ENCODE data around the gene APRT. TPM values are rescaled to one million over a fixed set of nuclear protein-coding genes. Genes with fewer than 3 reads are reported as not detected.

APRT gene
- total and polyA plus RNA-seq, 9 donors, result 61.2 to 83.0 (median 65.9) TPM

GRCh38 chr16:88835818-88836217 lies 24.1 kb upstream of the APRT start:
- Histone ChIP-seq H3K4me3 (ENCODE audit: low read length) (no peak overlapping the region), H3K27ac (ENCODE audit: low read length) (no peak overlapping the region), H3K27me3 (ENCODE audit: control insufficient read depth, insufficient read depth, low read length) (no peaks in the 10 kb centered on the region), H3K4me1 (ENCODE audit: control insufficient read depth, insufficient read depth, low read length) (no peaks in the 10 kb centered on the region), H3K9me3 (replicated peaks; ENCODE audit: control insufficient read depth, low read depth, low read length) (no peaks in the 10 kb centered on the region), H3K36me3 (ENCODE audit: control insufficient read depth, insufficient read depth, low read length) (peaks cover 31% of the 10 kb centered on the region)
- WGBS (ENCODE audit: insufficient coverage), result 89% methylated on average over 28 of the region's 33 CpGs
- DNase-seq, result no peak

- H3K27ac ChIP-seq (ENCODE audit: low read length), result no peak overlapping the region
- H3K27me3 ChIP-seq (ENCODE audit: control insufficient read depth, insufficient read depth, low read length), result no peaks in the 10 kb centered on the region
- DNase-seq, result no peak
- H3K9me3 ChIP-seq (replicated peaks; ENCODE audit: control insufficient read depth, low read depth, low read length), result no peaks in the 10 kb centered on the region
- no peaks in the 10 kb centered on the region for H3K4me1 ChIP-seq (ENCODE audit: control insufficient read depth, insufficient read depth, low read length)
- 77% methylated on average over 10 of the region's 11 CpGs for WGBS (ENCODE audit: insufficient coverage)
- no peak overlapping the region for H3K4me3 ChIP-seq (ENCODE audit: low read length)
- peaks cover 28% of the 10 kb centered on the region for H3K36me3 ChIP-seq (ENCODE audit: control insufficient read depth, insufficient read depth, low read length)
Measured at GRCh38 chr16:88835383-88835782, 23.7 kb upstream of the APRT start.

- H3K27ac ChIP-seq (ENCODE audit: low read length), result no peak overlapping the region
- DNase-seq, result no peak
- no peaks in the 10 kb centered on the region for H3K9me3 ChIP-seq (replicated peaks; ENCODE audit: control insufficient read depth, low read depth, low read length)
- H3K27me3 ChIP-seq (ENCODE audit: control insufficient read depth, insufficient read depth, low read length), result no peaks in the 10 kb centered on the region
- H3K4me1 ChIP-seq (ENCODE audit: control insufficient read depth, insufficient read depth, low read length), result no peaks in the 10 kb centered on the region
- H3K4me3 ChIP-seq (ENCODE audit: low read length), result no peak overlapping the region
- 85% methylated on average over 11 of the region's 13 CpGs for WGBS (ENCODE audit: insufficient coverage)
- H3K36me3 ChIP-seq (ENCODE audit: control insufficient read depth, insufficient read depth, low read length), result peaks cover 21% of the 10 kb centered on the region
Measured at GRCh38 chr16:88834670-88835069, 22.9 kb upstream of the APRT start.

GRCh38 chr16:88833086-88833485 lies 21.4 kb upstream of the APRT start:
- no peak for DNase-seq
- no peaks in the 10 kb centered on the region for H3K4me1 ChIP-seq (ENCODE audit: control insufficient read depth, insufficient read depth, low read length)
- H3K9me3 ChIP-seq (replicated peaks; ENCODE audit: control insufficient read depth, low read depth, low read length), result no peaks in the 10 kb centered on the region
- no peaks in the 10 kb centered on the region for H3K27me3 ChIP-seq (ENCODE audit: control insufficient read depth, insufficient read depth, low read length)
- H3K27ac ChIP-seq (ENCODE audit: low read length), result no peak overlapping the region
- H3K36me3 ChIP-seq (ENCODE audit: control insufficient read depth, insufficient read depth, low read length), result peaks cover 15% of the 10 kb centered on the region
- 95% methylated on average over 8 of the region's 13 CpGs for WGBS (ENCODE audit: insufficient coverage)
- no peak overlapping the region for H3K4me3 ChIP-seq (ENCODE audit: low read length)

- WGBS (ENCODE audit: insufficient coverage), result 59% methylated on average over 12 of the region's 13 CpGs
Measured at GRCh38 chr16:88831838-88832237, 20.1 kb upstream of the APRT start.

GRCh38 chr16:88830783-88831182 lies 19.1 kb upstream of the APRT start:
- 95% methylated on average over 10 of the region's 14 CpGs for WGBS (ENCODE audit: insufficient coverage)
- Histone ChIP-seq H3K4me3 (ENCODE audit: low read length) (no peak overlapping the region), H3K27me3 (ENCODE audit: control insufficient read depth, insufficient read depth, low read length) (no peaks in the 10 kb centered on the region), H3K4me1 (ENCODE audit: control insufficient read depth, insufficient read depth, low read length) (no peaks in the 10 kb centered on the region), H3K36me3 (ENCODE audit: control insufficient read depth, insufficient read depth, low read length) (peaks cover 24% of the 10 kb centered on the region), H3K9me3 (replicated peaks; ENCODE audit: control insufficient read depth, low read depth, low read length) (no peaks in the 10 kb centered on the region), H3K27ac (ENCODE audit: low read length) (no peak overlapping the region)
- no peak for DNase-seq

More at GRCh38 chr16:88831838-88832237, 20.1 kb upstream of the APRT start:
- H3K27ac ChIP-seq (ENCODE audit: low read length), result no peak overlapping the region
- H3K9me3 ChIP-seq (replicated peaks; ENCODE audit: control insufficient read depth, low read depth, low read length), result no peaks in the 10 kb centered on the region
- no peaks in the 10 kb centered on the region for H3K27me3 ChIP-seq (ENCODE audit: control insufficient read depth, insufficient read depth, low read length)
- DNase-seq, result no peak
- H3K4me1 ChIP-seq (ENCODE audit: control insufficient read depth, insufficient read depth, low read length), result no peaks in the 10 kb centered on the region
- no peak overlapping the region for H3K4me3 ChIP-seq (ENCODE audit: low read length)
- H3K36me3 ChIP-seq (ENCODE audit: control insufficient read depth, insufficient read depth, low read length), result peaks cover 19% of the 10 kb centered on the region

GRCh38 chr16:88830258-88830657 lies 18.5 kb upstream of the APRT start:
- no peak overlapping the region for H3K27ac ChIP-seq (ENCODE audit: low read length)
- H3K9me3 ChIP-seq (replicated peaks; ENCODE audit: control insufficient read depth, low read depth, low read length), result no peaks in the 10 kb centered on the region
- H3K36me3 ChIP-seq (ENCODE audit: control insufficient read depth, insufficient read depth, low read length), result peaks cover 26% of the 10 kb centered on the region
- no peak for DNase-seq
- WGBS (ENCODE audit: insufficient coverage), result 57% methylated on average over 8 of the region's 11 CpGs
- H3K4me3 ChIP-seq (ENCODE audit: low read length), result no peak overlapping the region
- no peaks in the 10 kb centered on the region for H3K27me3 ChIP-seq (ENCODE audit: control insufficient read depth, insufficient read depth, low read length)
- no peaks in the 10 kb centered on the region for H3K4me1 ChIP-seq (ENCODE audit: control insufficient read depth, insufficient read depth, low read length)

- H3K9me3 ChIP-seq (replicated peaks; ENCODE audit: control insufficient read depth, low read depth, low read length), result no peaks in the 10 kb centered on the region
- no peaks in the 10 kb centered on the region for H3K4me1 ChIP-seq (ENCODE audit: control insufficient read depth, insufficient read depth, low read length)
- no peak overlapping the region for H3K27ac ChIP-seq (ENCODE audit: low read length)
- no peak for DNase-seq
- H3K36me3 ChIP-seq (ENCODE audit: control insufficient read depth, insufficient read depth, low read length), result peaks cover 30% of the 10 kb centered on the region
- no peaks in the 10 kb centered on the region for H3K27me3 ChIP-seq (ENCODE audit: control insufficient read depth, insufficient read depth, low read length)
- 89% methylated on average over 24 of the region's 24 CpGs for WGBS (ENCODE audit: insufficient coverage)
- no peak overlapping the region for H3K4me3 ChIP-seq (ENCODE audit: low read length)
Measured at GRCh38 chr16:88828711-88829110, 17.0 kb upstream of the APRT start.

- H3K27ac ChIP-seq (ENCODE audit: low read length), result no peak overlapping the region
- H3K36me3 ChIP-seq (ENCODE audit: control insufficient read depth, insufficient read depth, low read length), result peaks cover 34% of the 10 kb centered on the region
- no peaks in the 10 kb centered on the region for H3K9me3 ChIP-seq (replicated peaks; ENCODE audit: control insufficient read depth, low read depth, low read length)
- H3K27me3 ChIP-seq (ENCODE audit: control insufficient read depth, insufficient read depth, low read length), result no peaks in the 10 kb centered on the region
- 81% methylated on average over 21 of the region's 21 CpGs for WGBS (ENCODE audit: insufficient coverage)
- H3K4me3 ChIP-seq (ENCODE audit: low read length), result no peak overlapping the region
- DNase-seq, result no peak
- no peaks in the 10 kb centered on the region for H3K4me1 ChIP-seq (ENCODE audit: control insufficient read depth, insufficient read depth, low read length)
Measured at GRCh38 chr16:88827727-88828126, 16.0 kb upstream of the APRT start.

GRCh38 chr16:88826070-88826840 lies 14.5 kb upstream of the APRT start:
- peaks cover 48% of the 10 kb centered on the region for H3K36me3 ChIP-seq (ENCODE audit: control insufficient read depth, insufficient read depth, low read length)
- DNase-seq, result no peak
- H3K4me3 ChIP-seq (ENCODE audit: low read length), result no peak overlapping the region
- no peaks in the 10 kb centered on the region for H3K4me1 ChIP-seq (ENCODE audit: control insufficient read depth, insufficient read depth, low read length)
- H3K9me3 ChIP-seq (replicated peaks; ENCODE audit: control insufficient read depth, low read depth, low read length), result no peaks in the 10 kb centered on the region
- no peak overlapping the region for H3K27ac ChIP-seq (ENCODE audit: low read length)
- H3K27me3 ChIP-seq (ENCODE audit: control insufficient read depth, insufficient read depth, low read length), result no peaks in the 10 kb centered on the region
- WGBS (ENCODE audit: insufficient coverage), result 89% methylated on average over 20 of the region's 26 CpGs
